ENCODE results near the gene CLDN10. TPM values are rescaled to one million over a fixed set of nuclear protein-coding genes. Genes with fewer than 3 reads are reported as not detected.

CLDN10 gene
- total RNA-seq, 1 experiment from 2014 or later: not detected

DNA sequence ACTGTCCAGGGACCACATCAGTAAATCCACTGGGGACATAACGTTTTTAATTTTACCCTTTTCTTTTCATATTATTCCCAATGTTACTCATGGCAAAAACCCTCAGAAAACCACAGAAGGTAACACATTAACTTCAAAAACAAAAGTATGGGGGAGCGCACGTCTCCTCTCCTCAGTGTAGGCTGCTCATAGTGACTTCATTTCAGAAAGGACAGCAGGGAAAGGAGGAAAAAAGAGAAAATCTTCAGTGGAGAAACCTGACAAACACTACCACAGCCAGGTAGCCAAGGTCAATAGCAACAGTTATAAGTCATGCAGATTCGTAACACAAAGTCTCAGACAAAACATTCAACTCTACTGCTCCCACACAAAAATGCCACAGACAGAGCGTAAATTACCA, 70.6 kb downstream of the CLDN10 start:
- H3K9me3 ChIP-seq (ENCODE audit: low read depth, low read length, poor library complexity, severe bottlenecking): no peaks in the 10 kb centered on the region
- intact Hi-C loops (cut with micrococcal nuclease; ENCODE audit: unreplicated experiment): loop anchor here (10.0 kb wide), 2 partner anchors 602 to 1192 kb away; no protein-coding TSS in a partner anchor
- H3K4me1 ChIP-seq (ENCODE audit: insufficient read depth, low read length, poor library complexity, severe bottlenecking): no peaks in the 10 kb centered on the region
- no peak overlapping the region for H3K27ac ChIP-seq (ENCODE audit: low read depth, low read length, poor library complexity, severe bottlenecking)
- no peak for TF ChIP-seq CTCF (conservative IDR thresholded peaks at IDR 0.05; ENCODE audit: low read depth, low read length)
- no peak for TF ChIP-seq EZH2 (IDR thresholded peaks at IDR 0.05; ENCODE audit: borderline replicate concordance, low read depth, low read length, poor library complexity, severe bottlenecking)
- H3K4me3 ChIP-seq (ENCODE audit: low read depth, low read length, poor library complexity, severe bottlenecking): no peak overlapping the region
- no peak for DNase-seq (ENCODE audit: low spot score)
- H3K36me3 ChIP-seq (ENCODE audit: insufficient read depth, low read length, poor library complexity, severe bottlenecking): no peaks in the 10 kb centered on the region
- BruUV-seq (replicated peaks): no TSS peak
- no peaks in the 10 kb centered on the region for H3K27me3 ChIP-seq (replicated peaks; ENCODE audit: insufficient read depth, low read depth, low read length, poor library complexity)
- ChIA-PET POLR2A (ENCODE audit: low non-redundant PET) (no interaction called here), CTCF (interaction anchor here (0.7 kb wide), 1 partner anchor 211 kb away, joined by 3 read pairs; no protein-coding TSS in a partner anchor)

- Histone ChIP-seq H3K4me3 (ENCODE audit: low read depth, low read length, poor library complexity, severe bottlenecking) (no peak overlapping the region), H3K9me3 (ENCODE audit: low read depth, low read length, poor library complexity, severe bottlenecking) (no peaks in the 10 kb centered on the region), H3K36me3 (ENCODE audit: insufficient read depth, low read length, poor library complexity, severe bottlenecking) (no peaks in the 10 kb centered on the region), H3K4me1 (ENCODE audit: insufficient read depth, low read length, poor library complexity, severe bottlenecking) (no peaks in the 10 kb centered on the region), H3K27ac (ENCODE audit: low read depth, low read length, poor library complexity, severe bottlenecking) (no peak overlapping the region), H3K27me3 (replicated peaks; ENCODE audit: insufficient read depth, low read depth, low read length, poor library complexity) (no peaks in the 10 kb centered on the region)
- BruUV-seq (replicated peaks): no TSS peak
- TF ChIP-seq EZH2 (IDR thresholded peaks at IDR 0.05; ENCODE audit: borderline replicate concordance, low read depth, low read length, poor library complexity, severe bottlenecking) (no peak), CTCF (conservative IDR thresholded peaks at IDR 0.05; ENCODE audit: low read depth, low read length) (peak; percentile 67)
- intact Hi-C loops (cut with micrococcal nuclease; ENCODE audit: unreplicated experiment): loop anchor here (1.0 to 10.0 kb wide), 3 partner anchors 210 to 1191 kb away; no protein-coding TSS in a partner anchor
- DNase-seq (ENCODE audit: low spot score): peak; percentile 68
- ChIA-PET POLR2A (ENCODE audit: low non-redundant PET) (interaction anchor here (0.6 kb wide), 1 partner anchor 941 kb away, joined by 4 read pairs; no protein-coding TSS in a partner anchor), CTCF (interaction anchor here (0.6 to 1.8 kb wide), 8 partner anchors 14 to 1377 kb away, joined by 3 to 38 read pairs (median 4); no protein-coding TSS in a partner anchor)
Observed at GRCh38 chr13:95624020-95624419, 71.5 kb downstream of the CLDN10 start.

DNA sequence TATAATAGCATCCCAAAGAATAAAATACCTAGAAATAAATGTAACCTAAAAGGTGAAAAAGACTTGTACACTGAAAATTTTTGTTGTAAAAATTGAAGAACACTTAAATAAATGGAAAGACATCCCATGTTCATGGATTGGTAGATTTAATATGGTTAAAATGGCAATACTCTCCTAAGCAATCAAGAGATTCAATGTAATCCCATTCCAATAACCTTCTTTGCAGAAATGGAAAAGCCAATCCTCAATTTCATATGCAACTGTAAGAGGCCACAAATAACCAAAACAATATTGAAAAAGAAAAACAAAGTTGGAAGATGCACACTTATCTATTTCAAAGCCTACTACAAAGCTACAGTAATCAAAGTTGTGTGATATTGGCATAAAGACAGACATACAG, 74.2 kb downstream of the CLDN10 start:
- ChIA-PET POLR2A (ENCODE audit: low non-redundant PET) (no interaction called here), CTCF (no interaction called here)
- intact Hi-C loops (cut with micrococcal nuclease; ENCODE audit: unreplicated experiment): loop anchor here (10.0 kb wide), 2 partner anchors 598 to 1188 kb away; no protein-coding TSS in a partner anchor

More for the DNA sequence above, 74.2 kb downstream of the CLDN10 start:
- BruUV-seq (replicated peaks): no TSS peak
- Histone ChIP-seq H3K27me3 (replicated peaks; ENCODE audit: insufficient read depth, low read depth, low read length, poor library complexity) (no peaks in the 10 kb centered on the region), H3K36me3 (ENCODE audit: insufficient read depth, low read length, poor library complexity, severe bottlenecking) (no peaks in the 10 kb centered on the region), H3K4me3 (ENCODE audit: low read depth, low read length, poor library complexity, severe bottlenecking) (no peak overlapping the region), H3K4me1 (ENCODE audit: insufficient read depth, low read length, poor library complexity, severe bottlenecking) (no peaks in the 10 kb centered on the region), H3K9me3 (ENCODE audit: low read depth, low read length, poor library complexity, severe bottlenecking) (no peaks in the 10 kb centered on the region), H3K27ac (ENCODE audit: low read depth, low read length, poor library complexity, severe bottlenecking) (no peak overlapping the region)
- DNase-seq (ENCODE audit: low spot score): no peak
- no peak for TF ChIP-seq EZH2 (IDR thresholded peaks at IDR 0.05; ENCODE audit: borderline replicate concordance, low read depth, low read length, poor library complexity, severe bottlenecking)
- no peak for TF ChIP-seq CTCF (conservative IDR thresholded peaks at IDR 0.05; ENCODE audit: low read depth, low read length)
